AG09309 (cell line): ENCODE measurements around the gene TRIM63.

Experiments used
- DNase-seq: peaks from one replicate; pipeline ENCODE4 v3.0.0-alpha.2; 2010; ENCODE audit warnings: low read depth
- H3K4me3 ChIP-seq: 2 replicates; pipeline ENCODE4 v1.5.1; 2011; ENCODE audit warnings: mild to moderate bottlenecking, low read depth, low read length, moderate library complexity; ENCODE audit not compliant: control insufficient read depth
- CTCF ChIP-seq: IDR thresholded peaks from 2 replicates; pipeline ENCODE4 v1.5.1; 2011; ENCODE audit warnings: mild to moderate bottlenecking, low read depth, low read length, inconsistent platforms; ENCODE audit not compliant: insufficient read depth, control insufficient read depth; ENCODE audit errors: missing control alignments

The TRIM63 gene

GRCh38 chr1:26079178-26079563 lies 11.7 kb upstream of the TRIM63 start:
- no peak for DNase-seq
- H3K4me3 ChIP-seq, result no peak overlapping the region
- TF ChIP-seq CTCF, result no peak

GRCh38 chr1:26078286-26079177 lies 11.1 kb upstream of the TRIM63 start:
- TF ChIP-seq CTCF, result no peak
- DNase-seq, result no peak
- H3K4me3 ChIP-seq, result no peak overlapping the region

GRCh38 chr1:26077524-26077923 lies 10.1 kb upstream of the TRIM63 start:
- no peak overlapping the region for H3K4me3 ChIP-seq
- DNase-seq, result no peak
- TF ChIP-seq CTCF, result no peak

GRCh38 chr1:26075421-26076144 lies 8.2 kb upstream of the TRIM63 start:
- TF ChIP-seq CTCF, result no peak
- no peak overlapping the region for H3K4me3 ChIP-seq
- no peak for DNase-seq

GRCh38 chr1:26072305-26072704 lies 4.9 kb upstream of the TRIM63 start:
- no peak overlapping the region for H3K4me3 ChIP-seq
- TF ChIP-seq CTCF, result no peak
- no peak for DNase-seq

GRCh38 chr1:26070963-26071342 lies 3.5 kb upstream of the TRIM63 start:
- no peak overlapping the region for H3K4me3 ChIP-seq
- DNase-seq, result no peak
- TF ChIP-seq CTCF, result no peak
